Measurements from ENCODE around the gene COTL1.
"Not testable (repeated sequence)": the region's sequence is repeated elsewhere in the genome, so short reads cannot be mapped to it uniquely, and the experiment has no call there.

The COTL1 gene

DNA sequence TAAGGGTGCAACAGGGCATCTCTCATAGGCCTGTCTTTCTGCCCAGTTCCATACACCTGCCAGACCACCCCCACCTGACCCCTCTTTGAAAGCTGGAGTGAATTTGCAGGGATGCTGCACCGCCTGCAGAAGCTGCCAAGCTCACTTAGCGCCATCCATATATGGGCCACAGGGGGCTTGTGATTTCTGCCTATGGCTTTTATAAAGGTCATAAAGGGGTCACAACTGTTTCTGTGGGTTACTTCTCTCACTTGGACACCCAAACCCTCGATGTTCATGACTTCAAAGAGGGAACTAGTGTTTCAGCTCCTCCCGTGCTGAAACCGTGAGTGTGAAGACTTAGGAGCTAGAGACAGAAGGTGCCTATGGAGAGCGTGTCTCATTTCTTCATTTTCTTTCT is 89.6 kb downstream of the COTL1 start:
- DNase-seq (ENCODE audit: low spot score), result no peak

DNA sequence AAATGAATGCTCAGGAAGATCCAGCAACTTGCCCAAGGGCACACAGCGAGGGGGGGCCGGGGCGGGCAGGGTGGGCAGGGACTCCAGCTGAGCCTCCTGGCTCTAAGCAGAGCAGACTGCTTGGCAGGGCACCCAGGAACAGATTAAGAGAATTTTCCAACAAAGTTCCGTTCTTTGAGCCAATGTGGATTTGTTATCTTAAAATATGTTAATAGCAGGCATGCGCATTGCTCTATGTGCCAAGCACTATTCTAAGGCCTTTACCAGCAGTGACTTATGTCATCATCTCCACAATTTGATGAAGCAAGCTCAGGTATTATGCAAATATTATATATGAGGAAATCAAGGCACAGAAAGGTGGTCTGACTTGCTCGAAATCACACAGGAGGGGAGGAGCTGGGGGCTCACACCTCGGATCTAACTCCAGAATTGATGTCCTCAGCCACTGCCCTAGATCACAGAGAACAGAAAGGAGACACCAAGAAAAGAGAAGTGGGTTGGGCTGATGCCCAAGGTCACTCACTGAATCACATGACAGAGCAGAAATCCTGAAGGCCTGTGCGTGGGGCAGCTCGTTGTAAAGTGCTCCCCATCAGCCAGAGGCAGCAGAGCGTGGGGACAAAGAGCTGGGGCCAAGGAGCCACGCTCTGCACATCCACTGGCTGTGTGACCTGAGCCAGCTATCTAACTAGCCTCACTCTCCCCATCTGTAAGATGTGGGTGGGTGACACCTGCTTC is 90.2 kb downstream of the COTL1 start:
- DNase-seq (ENCODE audit: low spot score), result no peak

DNA sequence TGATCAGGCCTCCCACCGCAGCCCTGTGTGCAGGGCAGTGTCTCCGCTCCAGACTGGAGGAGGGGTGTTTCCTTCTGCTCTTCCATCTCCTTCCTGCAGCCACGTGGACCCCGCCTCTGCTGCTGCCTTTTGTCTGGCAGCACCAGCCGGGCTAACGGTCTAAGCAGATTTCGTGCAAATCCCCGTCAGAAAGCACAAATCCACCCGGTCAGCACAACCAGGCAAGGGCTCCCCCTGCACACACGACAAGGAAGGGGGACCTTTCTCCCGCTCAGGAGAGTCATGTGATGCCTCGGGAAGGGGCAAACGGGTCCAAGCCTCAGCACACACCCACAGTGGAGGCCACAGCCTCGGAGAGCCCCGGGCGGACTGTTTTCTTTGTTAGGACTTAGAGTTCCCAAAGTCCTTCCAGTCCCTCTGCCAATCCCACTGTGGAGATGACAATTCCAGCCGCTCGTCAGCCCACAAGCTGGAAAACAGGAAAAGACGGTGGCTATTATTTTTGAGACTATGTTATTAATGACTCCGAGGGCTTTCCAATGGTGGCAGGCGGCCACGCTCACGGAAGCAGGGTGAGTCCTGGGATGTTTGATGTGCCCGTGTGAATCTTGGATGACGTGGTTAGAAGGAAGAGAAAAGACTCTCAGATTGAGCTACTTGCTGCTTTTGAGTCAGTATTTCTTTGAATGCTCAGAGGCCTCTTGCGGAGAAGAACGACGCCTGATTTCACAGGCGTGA is 90.9 kb downstream of the COTL1 start:
- no peak for DNase-seq (ENCODE audit: low spot score)

DNA sequence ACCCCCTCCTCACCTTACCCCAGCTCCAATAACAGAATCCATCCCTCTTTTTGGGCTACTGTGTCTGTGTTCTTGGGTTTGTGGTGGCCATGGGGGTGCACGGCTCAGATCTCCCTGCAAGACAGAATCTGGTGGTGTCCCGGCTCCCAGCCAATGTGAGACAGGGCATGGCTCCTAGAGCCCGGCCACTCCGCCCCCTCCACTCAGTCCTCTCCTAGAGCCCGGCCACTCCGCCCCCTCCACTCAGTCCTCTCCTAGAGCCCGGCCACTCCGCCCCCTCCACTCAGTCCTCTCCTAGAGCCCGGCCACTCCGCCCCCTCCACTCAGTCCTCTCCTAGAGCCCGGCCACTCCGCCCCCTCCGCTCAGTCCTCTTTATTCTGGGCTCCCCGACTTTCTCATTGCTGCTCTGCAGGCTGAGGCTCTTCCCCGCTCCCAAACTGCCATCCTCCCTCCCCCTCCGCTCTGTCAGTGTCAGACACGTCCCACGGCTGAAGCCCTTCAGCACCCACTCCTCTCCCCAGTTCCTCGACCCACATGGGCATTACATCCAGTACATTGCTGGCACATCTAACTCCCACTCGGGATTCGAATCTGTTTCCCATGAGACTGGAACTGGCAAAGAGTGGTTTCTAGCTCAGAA is 92.8 kb downstream of the COTL1 start:
- not testable (repeated sequence) for DNase-seq (ENCODE audit: low spot score)

DNA sequence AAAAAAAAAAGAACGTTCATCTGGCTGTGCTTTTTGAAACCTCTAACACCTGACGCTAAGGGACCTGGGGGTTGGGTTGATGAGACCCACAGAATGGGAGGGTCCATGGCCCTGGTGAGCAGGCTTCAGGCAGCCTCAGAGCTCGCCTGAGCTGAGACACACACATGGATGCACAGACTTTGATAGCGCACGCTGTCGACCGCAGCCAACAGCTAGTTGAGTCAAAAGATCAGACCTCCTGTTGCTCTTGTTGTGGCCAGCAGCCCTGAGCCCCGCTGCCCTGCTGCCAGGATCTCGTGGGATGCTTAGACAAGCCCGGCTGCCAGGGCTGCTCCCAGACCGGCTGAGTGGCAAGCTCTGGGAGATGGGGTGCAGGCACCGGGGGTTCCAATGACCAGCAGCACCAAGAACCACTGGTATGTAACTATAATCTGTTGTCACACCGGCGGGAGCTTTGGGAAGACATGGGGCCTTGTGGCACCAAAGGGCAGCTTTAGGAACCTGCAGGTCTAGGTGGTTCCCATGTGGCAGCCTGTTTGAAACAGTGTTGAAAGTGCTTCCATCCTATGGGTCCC is 93.4 kb downstream of the COTL1 start:
- no peak for DNase-seq (ENCODE audit: low spot score)

DNA sequence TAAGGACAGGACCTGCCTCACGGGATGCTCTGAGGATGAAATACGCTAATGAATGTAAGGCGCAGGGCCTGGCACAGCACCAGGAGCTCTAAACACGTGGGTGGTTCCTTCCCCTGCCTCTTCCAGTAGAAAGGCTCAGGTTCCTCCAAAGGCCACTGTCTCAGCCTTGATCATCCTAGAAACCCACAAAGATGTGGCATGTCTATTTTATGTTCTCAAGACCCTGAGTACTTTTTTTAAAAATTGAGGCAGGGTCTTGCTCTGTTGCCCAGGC is 96.4 kb downstream of the COTL1 start:
- no peak for DNase-seq (ENCODE audit: low spot score)

DNA sequence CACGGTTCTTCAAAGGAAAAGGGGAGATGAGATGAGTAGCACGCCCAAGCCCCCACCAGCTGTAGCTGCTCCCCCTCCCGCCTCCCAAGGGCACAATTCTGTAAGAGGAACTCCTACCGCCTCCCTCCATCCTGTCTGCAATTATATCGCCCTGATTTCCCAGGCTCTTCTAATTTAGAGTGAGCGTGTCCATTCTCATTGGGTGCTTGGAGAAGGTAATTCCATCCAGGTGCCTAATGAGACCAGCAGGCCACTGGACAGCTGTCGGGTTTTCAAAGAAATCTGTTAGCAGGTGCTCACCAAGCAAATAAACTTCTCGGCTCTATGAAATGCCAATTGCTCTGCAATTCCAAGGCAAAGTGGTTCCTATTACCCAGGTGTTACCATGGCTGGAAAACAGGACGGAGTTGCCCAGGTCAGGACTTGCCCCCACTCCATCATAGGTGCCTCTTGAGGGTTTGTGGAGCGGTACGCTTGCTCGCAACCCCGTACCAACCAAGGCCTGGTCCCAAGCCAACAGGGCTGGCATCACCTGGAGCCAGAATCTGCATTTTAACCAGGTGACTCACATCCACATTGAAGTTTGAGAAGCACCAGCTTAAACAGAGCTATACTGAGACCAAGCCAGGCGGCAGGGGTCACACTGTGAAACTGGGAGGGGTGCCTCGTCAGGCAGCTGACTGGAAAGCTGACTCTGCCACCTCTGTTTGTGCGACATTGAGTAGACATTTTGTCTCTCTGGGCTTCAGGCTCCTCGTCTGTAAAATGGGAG is 97.0 kb downstream of the COTL1 start:
- DNase-seq (ENCODE audit: low spot score), result no peak

DNA sequence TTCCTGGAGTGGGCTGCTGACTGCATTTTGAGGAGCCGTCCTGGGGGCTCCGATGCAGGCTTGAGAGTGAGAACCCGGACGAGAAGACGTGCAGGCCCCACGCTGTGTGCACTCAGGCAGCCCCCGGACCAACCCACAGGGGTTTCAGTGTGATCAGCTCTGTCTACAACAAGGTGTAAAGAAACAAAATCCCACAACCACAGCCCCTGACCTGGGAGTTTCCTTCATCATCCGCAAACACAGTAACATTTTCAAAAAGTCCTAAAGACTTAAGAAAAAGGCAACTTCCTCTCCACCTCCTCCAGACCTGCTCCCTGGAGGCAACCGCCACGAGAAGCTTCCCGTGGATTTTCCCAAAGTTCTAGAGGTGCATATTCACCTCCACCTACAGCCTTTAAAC is 98.0 kb downstream of the COTL1 start:
- DNase-seq (ENCODE audit: low spot score), result no peak

DNA sequence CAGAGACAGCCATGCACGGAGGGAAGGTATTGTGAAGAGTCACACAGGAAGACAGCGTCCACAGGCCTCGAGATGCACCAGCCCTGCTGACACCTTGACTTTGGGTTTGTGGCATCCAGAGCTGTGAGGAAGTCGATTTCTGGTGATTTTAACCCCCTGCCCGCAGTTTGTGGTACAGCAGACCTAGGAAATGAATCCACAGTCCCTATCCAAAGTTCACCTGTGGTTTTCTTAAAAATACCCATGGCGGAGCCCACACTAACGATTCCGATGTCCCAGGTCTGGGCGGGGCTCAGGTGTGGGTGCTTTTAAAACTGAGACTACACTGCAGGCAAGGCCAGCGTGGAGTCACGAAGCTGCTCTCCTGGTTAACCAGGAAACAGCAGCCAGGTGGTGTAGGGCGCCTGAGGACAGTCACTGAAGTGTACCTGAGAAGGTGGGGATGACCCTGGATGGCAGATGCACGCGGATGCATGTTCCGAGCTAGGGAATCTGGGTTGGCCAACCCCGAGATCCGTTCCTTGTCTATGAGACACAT is 99.0 kb downstream of the COTL1 start:
- no peak for DNase-seq (ENCODE audit: low spot score)

DNA sequence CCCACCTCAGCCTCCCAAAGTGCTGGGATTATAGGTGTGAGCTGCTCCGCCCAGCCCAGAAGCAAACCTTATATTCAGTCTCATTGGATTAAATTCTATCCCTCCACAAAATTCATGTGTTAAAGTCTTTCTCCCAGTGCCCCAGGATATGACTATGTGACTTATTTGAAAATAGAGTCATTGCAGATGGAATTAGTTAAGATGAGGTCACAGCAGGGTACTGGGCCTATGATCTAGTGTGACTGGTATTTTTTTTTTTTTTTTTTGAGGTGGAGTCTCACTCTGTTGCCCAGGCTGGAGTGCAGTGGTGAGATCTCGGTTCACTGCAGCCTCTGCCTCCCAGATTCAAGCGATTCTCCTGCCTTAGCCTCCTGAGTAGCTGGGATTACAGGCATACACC is 99.7 kb downstream of the COTL1 start:
- not testable (repeated sequence) for DNase-seq (ENCODE audit: low spot score)

DNA sequence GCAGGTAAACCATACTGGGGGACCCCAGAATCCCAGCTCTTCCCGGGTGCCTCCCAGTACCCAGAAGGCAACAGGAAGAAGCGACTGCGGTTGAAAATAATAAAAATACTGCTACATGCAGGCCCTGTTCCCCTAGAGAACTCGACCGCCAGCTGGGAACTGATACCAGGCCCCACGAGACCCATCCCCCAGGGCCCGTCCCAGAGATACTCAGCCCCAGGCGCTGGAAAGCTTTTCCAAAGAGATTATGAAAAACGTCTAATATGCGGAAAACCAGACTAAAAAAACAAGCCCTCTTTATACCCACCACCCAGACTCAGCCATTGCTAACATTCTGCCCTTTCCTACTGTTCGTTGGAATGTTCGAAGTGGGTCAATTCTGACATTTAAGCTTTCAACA is 100.5 kb downstream of the COTL1 start:
- DNase-seq (ENCODE audit: low spot score), result no peak
